H1 (cell line): ENCODE measurements around the gene IL6ST. TPM values are rescaled to one million over a fixed set of nuclear protein-coding genes. Genes with fewer than 3 reads are reported as not detected.
A peak's percentile ranks its signal among the peaks of the same experiment; 100 is the strongest.

Source experiments
- CTCF ChIA-PET: fragments of 300-600 bp; sonication (Branson Sonifier 250); formaldehyde crosslinking; loops from one replicate; lab custom pipeline; 2021; ENCODE audit not compliant: partially characterized antibody; lab: Charles Lee
- POLR2A ChIA-PET: fragments of 300-600 bp; sonication (Branson Sonifier 250); formaldehyde crosslinking; loops from one replicate; lab custom pipeline; 2021; ENCODE audit warnings: inconsistent platforms; ENCODE audit not compliant: partially characterized antibody; lab: Charles Lee
- DNase-seq, 2 experiments: peaks; one replicate each; pipeline versions ENCODE4 v3.0.0 to v3.0.0-alpha.2; 2010 to 2022; ENCODE audit warnings: low spot score in 2 of 2, low read depth in 1 of 2, mixed read lengths in 1 of 2
- FAIRE-seq: peaks from 2 replicates; lab custom pipeline; 2011; peaks lifted over from hg19 to GRCh38; lab: Jason Lieb, UNC
- H2AFZ ChIP-seq: 2 replicates; pipeline ENCODE4 v1.8.1; 2012; ENCODE audit warnings: low read length, inconsistent platforms
- H2AK5ac ChIP-seq: 2 replicates; pipeline ENCODE4 v1.6.1; 2013; ENCODE audit warnings: low read depth, low read length
- H2BK120ac ChIP-seq: replicated peaks from 2 replicates; pipeline ENCODE3; 2013; ENCODE audit warnings: low read depth, low read length, inconsistent platforms
- H2BK12ac ChIP-seq: 2 replicates; pipeline ENCODE4 v1.6.1; 2013; ENCODE audit warnings: low read depth, low read length
- H2BK15ac ChIP-seq: 2 replicates; pipeline ENCODE4 v1.6.1; 2013; ENCODE audit warnings: low read length
- H2BK20ac ChIP-seq: 2 replicates; pipeline ENCODE4 v1.6.1; 2013; ENCODE audit warnings: low read length
- H2BK5ac ChIP-seq: 2 replicates; pipeline ENCODE4 v1.6.1; 2013; ENCODE audit warnings: low read depth, low read length
- H3K14ac ChIP-seq: 2 replicates; pipeline ENCODE4 v1.6.1; 2013; ENCODE audit warnings: inconsistent platforms; ENCODE audit not compliant: insufficient read length
- H3K18ac ChIP-seq: 2 replicates; pipeline ENCODE4 v1.6.1; 2013; ENCODE audit warnings: low read length; ENCODE audit errors: extremely low read depth
- H3K23ac ChIP-seq: 2 replicates; pipeline ENCODE4 v1.6.1; 2013; ENCODE audit warnings: inconsistent platforms; ENCODE audit not compliant: insufficient read length
- H3K23me2 ChIP-seq: 2 replicates; pipeline ENCODE4 v1.6.1; 2013; ENCODE audit warnings: low read depth, low read length
- H3K27ac ChIP-seq: 2 replicates; pipeline ENCODE4 v1.6.1; 2011; ENCODE audit warnings: low read depth, low read length, inconsistent platforms
- H3K27me3 ChIP-seq, 4 experiments: replicated peaks in 1 of 4; 1 replicate in 1 of 4; 2 replicates in 3 of 4; pipeline versions ENCODE4 v1.6.1 to v1.8.1; 2011 to 2013; ENCODE audit warnings: low read length in 3 of 4, mild to moderate bottlenecking in 3 of 4, inconsistent platforms in 2 of 4, mixed read lengths in 2 of 4, moderate library complexity in 1 of 4; ENCODE audit not compliant: control insufficient read depth in 3 of 4, insufficient read depth in 3 of 4; ENCODE audit errors: extremely low read depth in 1 of 4
- H3K36me3 ChIP-seq, 4 experiments: 2 replicates each; pipeline versions ENCODE4 v1.6.1 to v1.8.1; 2011 to 2013; ENCODE audit warnings: mild to moderate bottlenecking in 4 of 4, low read length in 3 of 4, moderate library complexity in 2 of 4, control low read depth in 1 of 4, inconsistent platforms in 1 of 4; ENCODE audit not compliant: insufficient read depth in 4 of 4, control insufficient read depth in 2 of 4
- H3K4ac ChIP-seq: replicated peaks from 2 replicates; pipeline ENCODE3; 2013; ENCODE audit warnings: low read length, low read depth, mixed read lengths, inconsistent platforms; ENCODE audit not compliant: insufficient read length
- H3K4me1 ChIP-seq, 4 experiments: replicated peaks in 1 of 4; 1 replicate in 1 of 4; 2 replicates in 3 of 4; pipeline versions ENCODE4 v1.6.1 to v1.8.1; 2011 to 2013; ENCODE audit warnings: low read length in 3 of 4, inconsistent platforms in 2 of 4, mixed read lengths in 1 of 4; ENCODE audit not compliant: insufficient read depth in 4 of 4, control insufficient read depth in 3 of 4
- H3K4me2 ChIP-seq, 2 experiments: 2 replicates each; pipeline versions ENCODE4 v1.6.1 to v1.8.1; 2011 to 2013; ENCODE audit warnings: low read depth in 2 of 2, low read length in 2 of 2, control low read depth in 1 of 2, inconsistent platforms in 1 of 2, mild to moderate bottlenecking in 1 of 2; ENCODE audit not compliant: insufficient read depth in 1 of 2
- H3K4me3 ChIP-seq, 4 experiments: fragments of 200-600, 300-600 bp in 1 of 4; sonication (generic), shearing (Covaris generic), sonication (Bioruptor Twin) in 1 of 4; 2 replicates each; pipeline versions ENCODE4 v1.5.1 to v1.8.1; 2011 to 2016; ENCODE audit warnings: low read length in 4 of 4, low read depth in 3 of 4, control low read depth in 2 of 4, inconsistent platforms in 2 of 4, mild to moderate bottlenecking in 2 of 4, mixed read lengths in 1 of 4, moderate library complexity in 1 of 4; ENCODE audit not compliant: insufficient read depth in 2 of 4; ENCODE audit errors: extremely low read depth in 1 of 4
- H3K56ac ChIP-seq: replicated peaks from 2 replicates; pipeline ENCODE3; 2013; ENCODE audit warnings: low read depth, mild to moderate bottlenecking, mixed read lengths, low read length, inconsistent platforms; ENCODE audit not compliant: insufficient read length
- H3K79me1 ChIP-seq: 2 replicates; pipeline ENCODE4 v1.6.1; 2013; ENCODE audit warnings: low read depth, low read length, control low read depth
- H3K79me2 ChIP-seq, 2 experiments: 2 replicates each; pipeline versions ENCODE4 v1.6.1 to v1.8.1; 2012 to 2013; ENCODE audit warnings: low read length in 2 of 2, mild to moderate bottlenecking in 2 of 2, inconsistent platforms in 1 of 2; ENCODE audit not compliant: insufficient read depth in 2 of 2, control insufficient read depth in 1 of 2
- H3K9ac ChIP-seq, 4 experiments: replicated peaks in 1 of 4; 1 replicate in 1 of 4; 2 replicates in 3 of 4; pipeline versions ENCODE4 v1.6.1 to v1.8.1; 2011 to 2013; ENCODE audit warnings: low read depth in 3 of 4, low read length in 3 of 4, control low read depth in 2 of 4, mild to moderate bottlenecking in 2 of 4, moderate library complexity in 2 of 4, inconsistent platforms in 1 of 4; ENCODE audit errors: extremely low read depth in 1 of 4
- H3K9me3 ChIP-seq, 2 experiments: 2 replicates each; pipeline versions ENCODE4 v1.6.1 to v1.8.1; 2012 to 2013; ENCODE audit warnings: mild to moderate bottlenecking in 2 of 2, moderate library complexity in 2 of 2, control low read depth in 1 of 2, inconsistent platforms in 1 of 2, low read depth in 1 of 2, low read length in 1 of 2, mixed read lengths in 1 of 2; ENCODE audit not compliant: insufficient read depth in 2 of 2
- H4K20me1 ChIP-seq, 2 experiments: replicated peaks in 1 of 2; 2 replicates each; pipeline versions ENCODE3 to v1.8.1; 2011 to 2013; ENCODE audit warnings: inconsistent platforms in 2 of 2, low read length in 2 of 2, mild to moderate bottlenecking in 1 of 2; ENCODE audit not compliant: insufficient read depth in 2 of 2, control insufficient read depth in 1 of 2
- H4K5ac ChIP-seq: 2 replicates; pipeline ENCODE4 v1.6.1; 2013; ENCODE audit warnings: low read length, low read depth, mixed read lengths, inconsistent platforms; ENCODE audit not compliant: insufficient read length
- H4K8ac ChIP-seq: 2 replicates; pipeline ENCODE4 v1.8.0; 2013; ENCODE audit warnings: mild to moderate bottlenecking, moderate library complexity, low read length, inconsistent platforms; ENCODE audit not compliant: insufficient read depth; ENCODE audit errors: extremely low read depth
- H4K91ac ChIP-seq: replicated peaks from 2 replicates; pipeline ENCODE3; 2013; ENCODE audit warnings: low read length, mixed read lengths, inconsistent platforms; ENCODE audit not compliant: insufficient read length
- EP300 ChIP-seq, 2 experiments: IDR thresholded peaks; 1 replicate in 1 of 2; 2 replicates in 1 of 2; pipeline ENCODE4 v1.6.1; 2011 to 2012; ENCODE audit warnings: low read depth in 2 of 2, low read length in 2 of 2, mild to moderate bottlenecking in 2 of 2, borderline replicate concordance in 1 of 2, inconsistent platforms in 1 of 2, moderate library complexity in 1 of 2
- FOSL1 ChIP-seq: IDR thresholded peaks from 2 replicates; pipeline ENCODE4 v1.6.1; 2011; ENCODE audit warnings: mild to moderate bottlenecking, low read depth, low read length, moderate library complexity; ENCODE audit not compliant: insufficient read depth
- KDM4A ChIP-seq: IDR thresholded peaks from one replicate; pipeline ENCODE4 v1.7.1; 2012; ENCODE audit warnings: low read depth, mild to moderate bottlenecking, moderate library complexity, low read length, inconsistent platforms; ENCODE audit not compliant: severe bottlenecking
- POLR2A ChIP-seq, 2 experiments: IDR thresholded peaks; 1 replicate in 1 of 2; 2 replicates in 1 of 2; pipeline ENCODE4 v1.6.1; 2011; ENCODE audit warnings: low read depth in 2 of 2, low read length in 2 of 2, mild to moderate bottlenecking in 2 of 2; ENCODE audit errors: control extremely low read depth in 1 of 2
- RAD21 ChIP-seq, 2 experiments: IDR thresholded peaks in 1 of 2; conservative IDR thresholded peaks in 1 of 2; 2 replicates each; pipeline ENCODE4 v1.6.1; 2011; ENCODE audit warnings: low read depth in 2 of 2, low read length in 2 of 2, improper control_type of control experiment in 1 of 2, inconsistent platforms in 1 of 2, mild to moderate bottlenecking in 1 of 2, moderate library complexity in 1 of 2
- SAP30 ChIP-seq: fragments of 300-600 bp; sonication (generic); IDR thresholded peaks from 2 replicates; pipeline ENCODE4 v1.7.1; 2012; ENCODE audit warnings: low read length, moderate library complexity, mild to moderate bottlenecking, inconsistent platforms; ENCODE audit not compliant: insufficient read depth, insufficient replicate concordance
- SRF ChIP-seq: IDR thresholded peaks from 2 replicates; pipeline ENCODE4 v1.6.1; 2011; ENCODE audit warnings: mild to moderate bottlenecking, low read depth, low read length, moderate library complexity
- WGBS, 2 experiments: shearing (Covaris generic) in 1 of 2; methylation state at CpG; one replicate each; pipeline versions ENCODE4 v1.1.6 to v1.1.7; 2013 to 2015; ENCODE audit warnings: low lambda C conversion rate in 2 of 2, mixed read lengths in 2 of 2, inconsistent platforms in 1 of 2, low coverage in 1 of 2, missing lambda C conversion rate in 1 of 2; ENCODE audit not compliant: insufficient replicate concordance in 2 of 2, insufficient coverage in 1 of 2, insufficient read length in 1 of 2; ENCODE audit errors: extremely low coverage in 1 of 2, missing lambda C conversion rate in 1 of 2; 5-methylcytosine and 5-hydroxymethylcytosine counted together
- polyA plus RNA-seq, 7 experiments: library from polyadenylated mRNA; depleted of rRNA in 3 of 7; stranded (reverse) in 5 of 7; unstranded in 2 of 7; fragments of >200 nt in 5 of 7; fragments of 200-250 nt in 2 of 7; gene quantifications; 1 replicate in 5 of 7; 2 replicates in 1 of 7; 4 replicates in 1 of 7; pipeline versions ENCODE4 v1.2.1 to v1.2.3, GENCODE V29; 2011 to 2013; ENCODE audit warnings: missing spikeins in 2 of 7, mixed read lengths in 2 of 7
- total RNA-seq: library from RNA; stranded (reverse); fragmentation: NEBNext Ultra II Directional; extraction: Animal tissue kit (Norgen Biotek cat#: 25700); gene quantifications from 2 replicates; pipeline ENCODE4 v1.2.1, GENCODE V29; 2021
- TF ChIP-seq, protein P1 (sequence below): IDR thresholded peaks from 2 replicates; pipeline ENCODE4 v1.6.1; 2012; ENCODE audit warnings: low read length, inconsistent platforms

Gene IL6ST
- total and polyA plus RNA-seq, 2 of the 8 experiments (the other 6 are each of a cell fraction or from before 2014, with no cell fraction given): 1.4 to 11.1 TPM

DNA sequence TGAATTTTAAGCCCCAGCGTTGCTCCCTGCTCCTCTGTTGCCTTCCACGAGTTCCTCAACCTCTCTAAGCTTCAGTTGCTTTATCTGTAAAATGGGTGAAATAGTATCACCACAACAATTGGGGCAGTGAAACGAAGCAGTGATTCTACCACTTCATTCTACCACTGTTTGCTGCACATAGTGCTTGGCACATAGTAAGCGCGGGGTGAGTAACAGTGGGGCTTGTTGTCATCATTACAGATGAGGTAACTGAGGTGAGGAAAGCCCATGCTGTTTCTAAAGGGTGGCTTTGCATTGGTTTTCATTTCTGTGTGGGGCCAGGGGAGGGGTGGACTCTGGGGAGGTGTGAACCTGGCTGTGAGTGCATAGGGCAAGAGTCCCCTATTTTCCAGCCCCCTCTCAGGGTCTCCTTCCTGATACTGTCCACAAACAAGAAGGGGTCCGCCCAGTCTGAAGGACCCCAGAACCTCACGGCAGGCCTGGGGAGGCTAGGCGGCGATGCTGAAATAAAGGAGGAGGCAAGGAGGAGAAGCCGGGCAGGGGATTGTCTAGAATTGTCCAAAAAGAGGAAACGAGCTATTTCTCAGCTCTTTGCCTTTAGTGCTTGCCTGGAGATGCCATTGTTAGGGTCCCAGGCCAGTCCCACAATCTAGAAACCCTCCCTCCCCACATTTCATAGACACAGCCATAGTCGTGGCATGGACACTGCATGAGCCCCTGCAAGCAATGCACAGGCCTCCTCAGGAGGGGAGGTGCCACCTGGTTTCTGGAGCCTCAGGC is 65.6 kb downstream of the IL6ST start:
- Histone ChIP-seq H3K18ac (no peak overlapping the region), H3K27ac (no peak overlapping the region), H2BK120ac (no peak overlapping the region), H2BK5ac (no peak overlapping the region), H4K5ac (no peak overlapping the region), H3K4me3 (no peak overlapping the region), H3K36me3 (no peaks in the 10 kb centered on the region), H3K9me3 (no peaks in the 10 kb centered on the region), H3K4ac (no peak overlapping the region), H2BK20ac (no peak overlapping the region), H3K4me1 (no peaks in the 10 kb centered on the region), H3K4me2 (no peak overlapping the region), H4K20me1 (no peaks in the 10 kb centered on the region), H3K9ac (no peak overlapping the region), H2BK12ac (no peak overlapping the region), H3K23me2 (no peaks in the 10 kb centered on the region), H3K79me2 (no peaks in the 10 kb centered on the region), H4K91ac (no peak overlapping the region), H2BK15ac (no peak overlapping the region), H2AFZ (no peak overlapping the region), H3K14ac (no peak overlapping the region), H2AK5ac (no peak overlapping the region), H3K23ac (no peak overlapping the region), H4K8ac (no peak overlapping the region), H3K79me1 (no peaks in the 10 kb centered on the region), H3K56ac (no peak overlapping the region), H3K27me3 (no peaks in the 10 kb centered on the region)
- WGBS, 2 experiments: 93% methylated on average over 12 of the region's 12 CpGs; no CpG with 5 or more reads in 1 of the 2 experiments
- CTCF ChIA-PET: interaction anchor here (1.1 to 1.3 kb wide), 2 partner anchors 21 to 335 kb away, joined by 3 to 5 read pairs; no protein-coding TSS in a partner anchor
- POLR2A ChIA-PET: interaction anchor here (0.7 kb wide), 1 partner anchor 180 kb away, joined by 3 read pairs; no protein-coding TSS in a partner anchor
- FAIRE-seq (no peak), DNase-seq (peak in 1 of 2 experiments; percentile 27)
- TF ChIP-seq SRF (no peak), FOSL1 (no peak), KDM4A (no peak), EP300 (IDR thresholded peaks at IDR 0.05; ENCODE audit: borderline replicate concordance in 1 of 2, low read depth in 2 of 2, low read length in 2 of 2) (no peak), RAD21 (IDR thresholded peaks at IDR 0.05 in 1 of 2, conservative IDR thresholded peaks at IDR 0.05 in 1 of 2; ENCODE audit: low read depth in 2 of 2, low read length in 2 of 2) (no peak), POLR2A (IDR thresholded peaks at IDR 0.05; ENCODE audit: control extremely low read depth in 1 of 2, low read depth in 2 of 2, low read length in 2 of 2) (no peak), SAP30 (no peak)
- TF ChIP-seq, protein P1, sequence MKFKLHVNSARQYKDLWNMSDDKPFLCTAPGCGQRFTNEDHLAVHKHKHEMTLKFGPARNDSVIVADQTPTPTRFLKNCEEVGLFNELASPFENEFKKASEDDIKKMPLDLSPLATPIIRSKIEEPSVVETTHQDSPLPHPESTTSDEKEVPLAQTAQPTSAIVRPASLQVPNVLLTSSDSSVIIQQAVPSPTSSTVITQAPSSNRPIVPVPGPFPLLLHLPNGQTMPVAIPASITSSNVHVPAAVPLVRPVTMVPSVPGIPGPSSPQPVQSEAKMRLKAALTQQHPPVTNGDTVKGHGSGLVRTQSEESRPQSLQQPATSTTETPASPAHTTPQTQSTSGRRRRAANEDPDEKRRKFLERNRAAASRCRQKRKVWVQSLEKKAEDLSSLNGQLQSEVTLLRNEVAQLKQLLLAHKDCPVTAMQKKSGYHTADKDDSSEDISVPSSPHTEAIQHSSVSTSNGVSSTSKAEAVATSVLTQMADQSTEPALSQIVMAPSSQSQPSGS: no peak
